Ovary (tissue), 9 donors: ENCODE results near the gene CNDP1. TPM values are rescaled to one million over a fixed set of nuclear protein-coding genes. Genes with fewer than 3 reads are reported as not detected.

Source experiments
- DNase-seq, 5 donors: peaks; one replicate each; pipeline ENCODE4 v3.0.0-alpha.2; 2019 to 2020
- H3K27ac ChIP-seq, 2 donors: fragments of 200-600 bp; one replicate each; pipeline versions ENCODE4 v1.5.1 to v1.8.0; 2019 to 2022
- H3K27me3 ChIP-seq: fragments of 200-600 bp; one replicate; pipeline ENCODE4 v1.8.0; 2022
- H3K36me3 ChIP-seq: fragments of 200-600 bp; sonication (generic); one replicate; pipeline ENCODE4 v1.5.1; 2019
- H3K4me1 ChIP-seq: one replicate; pipeline ENCODE4 v1.8.1; 2013; ENCODE audit warnings: mild to moderate bottlenecking, moderate library complexity; ENCODE audit not compliant: insufficient read depth
- H3K4me3 ChIP-seq: fragments of 200-600 bp; sonication (generic); one replicate; pipeline ENCODE4 v1.5.1; 2017
- H3K9me3 ChIP-seq, 2 donors: fragments of 200-600 bp in 1 of 2; sonication (generic) in 1 of 2; one replicate each; pipeline versions ENCODE4 v1.5.1 to v1.8.1; 2013 to 2019; ENCODE audit warnings: mild to moderate bottlenecking in 1 of 2, moderate library complexity in 1 of 2
- EP300 ChIP-seq: sonication (generic); formaldehyde crosslinking; IDR thresholded peaks from one replicate; pipeline ENCODE4 v1.6.1; 2017; ENCODE audit warnings: antibody characterized with exemption
- POLR2A ChIP-seq: fragments of 450-650 bp; IDR thresholded peaks from one replicate; pipeline ENCODE4 v1.6.1; 2017; ENCODE audit warnings: antibody characterized with exemption, mild to moderate bottlenecking, moderate library complexity
- WGBS, 3 donors: extraction: QIAGEN DNeasy Blood & Tissue Kit in 1 of 3; methylation state at CpG; one replicate each; pipeline versions ENCODE4 v1.1.5 to v1.1.7; 2013 to 2017; 5-methylcytosine and 5-hydroxymethylcytosine counted together
- intact Hi-C, 4 donors: fragments of 100-400 bp; cut with DNase I; formaldehyde crosslinking; loops; one replicate each; pipeline versions ENCODE4 v1.11.0 to v1.15.1; 2022 to 2023
- polyA plus RNA-seq, 2 donors: library from polyadenylated mRNA; stranded (reverse); fragments of 200-250 nt in 1 of 2; fragments of 350-450 nt in 1 of 2; fragmentation: Illumina TruSeq in 1 of 2; extraction: RNeasy Lipid Tissue Mini Kit (QIAGEN cat#74804) in 1 of 2; gene quantifications; one replicate each; pipeline ENCODE4 v1.2.3, GENCODE V29; 2013 to 2014
- total RNA-seq, 7 donors: library from RNA; depleted of rRNA in 2 of 7; stranded (reverse); fragments of >200 nt in 2 of 7; fragmentation: NEBNext Ultra II Directional in 3 of 7; extraction: Animal tissue kit (Norgen Biotek cat#: 25700) in 3 of 7; gene quantifications; one replicate each; pipeline versions ENCODE4 v1.1.0 to v1.2.4, GENCODE V29; 2016 to 2023
- TF ChIP-seq, protein P1 (sequence below), 3 donors: fragments of 450-650 bp in 2 of 3; fragments of 200-600 bp in 1 of 3; IDR thresholded peaks; one replicate each; pipeline versions ENCODE4 v1.5.1 to v1.8.0; 2016 to 2022; ENCODE audit warnings: antibody characterized with exemption in 3 of 3, mild to moderate bottlenecking in 1 of 3
- donor health status: DM: no; HTN: no; CAD: no; lungs with moderate emphysema.
- donor health status: DM: no; HTN: no; CAD: no.
- donor health status: Bipolar disorder and iron deficiency.
- donor health status: DM: yes; HTN: yes; CAD: no.
- donor health status: DM: no; HTN: no; CAD: no.
- donor health status: DM: yes; HTN: yes; CAD: no.

Gene CNDP1
- total and polyA plus RNA-seq, 9 donors = 0.02 to 0.35 (median 0.15) TPM; not detected in 3

DNA sequence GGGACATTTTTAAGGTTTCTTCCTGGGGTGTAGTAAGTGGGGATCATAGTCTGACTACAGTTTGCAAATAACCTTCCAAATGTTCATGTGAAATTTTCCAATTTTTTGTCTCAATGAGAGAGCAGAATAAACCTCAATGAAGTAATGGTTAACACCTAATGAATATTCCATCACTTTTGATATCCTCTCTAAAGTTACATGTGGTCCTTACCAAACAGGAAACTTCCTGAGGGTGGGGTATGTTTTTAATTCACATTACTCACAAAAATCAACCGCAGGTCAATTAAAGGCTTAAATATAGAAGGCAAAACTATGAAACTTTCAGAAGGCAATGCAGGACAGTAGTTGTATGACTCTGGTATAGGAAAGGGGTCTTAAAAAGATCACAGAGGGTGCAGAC, 76.6 kb downstream of the CNDP1 start:
- no peak overlapping the region for H3K27ac ChIP-seq
- 84 to 89% (median 86%) methylated on average over 1 of the region's 1 CpG for WGBS, 3 donors
- TF ChIP-seq, protein P1, sequence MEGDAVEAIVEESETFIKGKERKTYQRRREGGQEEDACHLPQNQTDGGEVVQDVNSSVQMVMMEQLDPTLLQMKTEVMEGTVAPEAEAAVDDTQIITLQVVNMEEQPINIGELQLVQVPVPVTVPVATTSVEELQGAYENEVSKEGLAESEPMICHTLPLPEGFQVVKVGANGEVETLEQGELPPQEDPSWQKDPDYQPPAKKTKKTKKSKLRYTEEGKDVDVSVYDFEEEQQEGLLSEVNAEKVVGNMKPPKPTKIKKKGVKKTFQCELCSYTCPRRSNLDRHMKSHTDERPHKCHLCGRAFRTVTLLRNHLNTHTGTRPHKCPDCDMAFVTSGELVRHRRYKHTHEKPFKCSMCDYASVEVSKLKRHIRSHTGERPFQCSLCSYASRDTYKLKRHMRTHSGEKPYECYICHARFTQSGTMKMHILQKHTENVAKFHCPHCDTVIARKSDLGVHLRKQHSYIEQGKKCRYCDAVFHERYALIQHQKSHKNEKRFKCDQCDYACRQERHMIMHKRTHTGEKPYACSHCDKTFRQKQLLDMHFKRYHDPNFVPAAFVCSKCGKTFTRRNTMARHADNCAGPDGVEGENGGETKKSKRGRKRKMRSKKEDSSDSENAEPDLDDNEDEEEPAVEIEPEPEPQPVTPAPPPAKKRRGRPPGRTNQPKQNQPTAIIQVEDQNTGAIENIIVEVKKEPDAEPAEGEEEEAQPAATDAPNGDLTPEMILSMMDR (IDR thresholded peaks at IDR 0.05) = no peak
- TF ChIP-seq EP300 = no peak
- no peak for TF ChIP-seq POLR2A
- no peaks in the 10 kb centered on the region for H3K9me3 ChIP-seq
- DNase-seq = no peak
- no peaks in the 10 kb centered on the region for H3K27me3 ChIP-seq
- no peak overlapping the region for H3K4me3 ChIP-seq
- peaks cover 2% of the 10 kb centered on the region for H3K4me1 ChIP-seq
- intact Hi-C loops = no loop called here
- H3K36me3 ChIP-seq = no peaks in the 10 kb centered on the region

GRCh38 chr18:74611765-74612164, 77.5 kb downstream of the CNDP1 start:
- intact Hi-C loops = no loop called here
- peaks cover 2% of the 10 kb centered on the region for H3K4me1 ChIP-seq
- DNase-seq = no peak

GRCh38 chr18:74613381-74613780, 79.1 kb downstream of the CNDP1 start:
- DNase-seq = no peak
- H3K36me3 ChIP-seq = no peaks in the 10 kb centered on the region
- intact Hi-C loops = no loop called here
- H3K4me1 ChIP-seq = peaks cover 2% of the 10 kb centered on the region
- 50 to 69% (median 62%) methylated on average over 1 of the region's 1 CpG for WGBS, 3 donors
- TF ChIP-seq EP300 = no peak
- TF ChIP-seq, protein P1 (IDR thresholded peaks at IDR 0.05) = no peak
- TF ChIP-seq POLR2A = no peak
- no peaks in the 10 kb centered on the region for H3K27me3 ChIP-seq
- H3K9me3 ChIP-seq = no peaks in the 10 kb centered on the region
- H3K27ac ChIP-seq = no peak overlapping the region
- no peak overlapping the region for H3K4me3 ChIP-seq

More at GRCh38 chr18:74611765-74612164, 77.5 kb downstream of the CNDP1 start:
- 92 to 98% (median 96%) methylated on average over 4 of the region's 4 CpGs for WGBS, 3 donors
- no peaks in the 10 kb centered on the region for H3K36me3 ChIP-seq
- TF ChIP-seq EP300 (no peak), POLR2A (no peak)
- TF ChIP-seq, protein P1 (IDR thresholded peaks at IDR 0.05) = no peak
- H3K4me3 ChIP-seq = no peak overlapping the region
- no peaks in the 10 kb centered on the region for H3K27me3 ChIP-seq
- no peak overlapping the region for H3K27ac ChIP-seq
- no peaks in the 10 kb centered on the region for H3K9me3 ChIP-seq

DNA sequence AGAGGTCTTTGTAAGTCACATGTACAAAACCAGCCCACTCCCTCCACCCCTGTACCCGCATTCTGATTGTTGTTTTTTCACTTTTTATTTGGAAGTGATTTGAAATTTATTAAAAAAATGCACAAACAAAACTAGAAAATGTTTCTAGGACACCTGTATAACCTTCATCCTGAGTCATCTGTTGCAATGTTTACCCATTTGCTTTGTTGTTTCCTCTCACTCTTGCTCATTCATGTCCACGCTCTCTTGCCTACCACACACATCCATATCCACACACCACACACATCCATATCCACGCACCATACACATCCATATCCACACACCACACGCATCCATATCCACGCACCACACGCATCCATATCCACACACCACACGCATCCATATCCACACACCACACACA, 82.2 kb downstream of the CNDP1 start:
- no peaks in the 10 kb centered on the region for H3K4me1 ChIP-seq
- no peak overlapping the region for H3K27ac ChIP-seq
- no peaks in the 10 kb centered on the region for H3K36me3 ChIP-seq
- intact Hi-C loops = no loop called here
- H3K9me3 ChIP-seq = no peaks in the 10 kb centered on the region
- no peak for DNase-seq
- no peaks in the 10 kb centered on the region for H3K27me3 ChIP-seq
- 67 to 78% (median 76%) methylated on average over 7 of the region's 7 CpGs for WGBS, 3 donors
- no peak overlapping the region for H3K4me3 ChIP-seq
- TF ChIP-seq POLR2A (no peak), EP300 (no peak)
- TF ChIP-seq, protein P1 (IDR thresholded peaks at IDR 0.05) = no peak
